ENCODE measurements around the gene TMEM150B. TPM values are rescaled to one million over a fixed set of nuclear protein-coding genes. Genes with fewer than 3 reads are reported as not detected.

TMEM150B gene
- total and polyA plus RNA-seq, 2 of the 4 experiments (the other 2 are of a cell fraction), result not detected

DNA sequence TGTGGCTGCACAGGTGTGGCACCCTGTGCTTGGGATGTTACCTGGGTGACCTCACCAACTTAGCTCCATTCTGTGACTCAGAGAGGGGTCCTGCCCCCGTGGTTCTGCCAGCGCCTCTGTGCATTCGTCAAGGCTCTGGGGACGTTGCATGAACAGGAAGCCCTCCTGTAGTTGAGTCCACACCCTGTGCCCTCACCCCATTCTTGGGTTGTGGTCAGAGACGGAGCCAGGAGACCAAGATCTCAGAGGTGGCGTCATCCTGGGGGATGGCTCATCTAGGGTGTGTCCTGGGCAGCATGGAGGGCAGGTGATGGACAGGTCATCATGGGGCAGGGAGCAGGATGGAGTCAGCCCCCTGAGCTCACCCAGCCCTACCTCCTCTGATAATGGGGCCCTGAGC is 26.9 kb upstream of the TMEM150B start:
- Histone ChIP-seq H2BK120ac (ENCODE audit: low read depth, low read length) (no peak overlapping the region), H3K9ac (ENCODE audit: low read depth, low read length) (no peak overlapping the region), H2AK9ac (replicated peaks; ENCODE audit: low read depth, low read length, poor library complexity) (peak overlapping the region; percentile 55), H3K9me1 (ENCODE audit: insufficient read depth, low read length) (no peaks in the 10 kb centered on the region), H3K27ac (ENCODE audit: insufficient read depth, low read length) (no peak overlapping the region), H3K4ac (ENCODE audit: low read depth, low read length) (no peak overlapping the region), H3K18ac (ENCODE audit: low read depth, low read length) (no peak overlapping the region), H2BK5ac (ENCODE audit: low read depth, low read length, poor library complexity, severe bottlenecking) (no peak overlapping the region), H3K4me1 (ENCODE audit: control insufficient read depth, insufficient read depth, low read length) (peaks cover 5% of the 10 kb centered on the region; the same call in 1 of the 2 replicates), H2BK20ac (ENCODE audit: low read depth, low read length) (no peak overlapping the region), H4K20me1 (ENCODE audit: insufficient read depth, low read length) (peaks cover 7% of the 10 kb centered on the region; the same call in 1 of the 2 replicates), H3K27me3 (ENCODE audit: control insufficient read depth, insufficient read depth, low read length) (peaks cover 39% of the 10 kb centered on the region), H3K56ac (ENCODE audit: extremely low read depth, insufficient read depth, low read length) (no peak overlapping the region), H3K79me1 (ENCODE audit: low read depth in 1 of 2, low read length in 2 of 2) (no peaks in the 10 kb centered on the region), H3K4me3 (ENCODE audit: insufficient read depth, low read depth, low read length) (no peak overlapping the region), H4K8ac (ENCODE audit: low read depth in 2 of 2, low read length in 2 of 2) (no peak overlapping the region), H4K91ac (ENCODE audit: insufficient read depth, low read depth, low read length) (no peak overlapping the region), H2BK15ac (ENCODE audit: low read depth, low read length) (no peak overlapping the region), H2AFZ (replicated peaks; ENCODE audit: low read length, poor library complexity) (no peak overlapping the region), H3K36me3 (ENCODE audit: control insufficient read depth, insufficient read depth, low read length) (peaks cover 3% of the 10 kb centered on the region; the same call in 1 of the 2 replicates), H3K4me2 (ENCODE audit: low read depth, low read length) (no peak overlapping the region), H2AK5ac (ENCODE audit: low read depth, low read length) (no peak overlapping the region), H4K5ac (ENCODE audit: low read depth, low read length) (no peak overlapping the region), H3K23ac (ENCODE audit: low read depth, low read length) (no peak overlapping the region), H3K14ac (replicated peaks; ENCODE audit: low read depth, low read length) (no peak overlapping the region), H3K9me3 (ENCODE audit: control insufficient read depth, insufficient read depth, low read length) (no peaks in the 10 kb centered on the region)
- DNase-seq, result no peak
- intact Hi-C loops (cut with micrococcal nuclease), result no loop called here
- ChIA-PET POLR2A (ENCODE audit: unreplicated experiment) (no interaction called here), CTCF (no interaction called here)
- BruUV-seq (replicated peaks), result no TSS peak
- dilution Hi-C loops (cut with HindIII; ENCODE audit: low sequenced_read_pairs, unreplicated experiment), result no loop called here
- no CpG with 5 or more reads among the region's 6 CpGs for WGBS, 2 experiments (ENCODE audit: extremely low coverage in 2 of 2, insufficient read length in 1 of 2)
- in situ Hi-C loops (cut with MboI; ENCODE audit: low sequenced_read_pairs), result no loop called here
- TF ChIP-seq, protein P1, sequence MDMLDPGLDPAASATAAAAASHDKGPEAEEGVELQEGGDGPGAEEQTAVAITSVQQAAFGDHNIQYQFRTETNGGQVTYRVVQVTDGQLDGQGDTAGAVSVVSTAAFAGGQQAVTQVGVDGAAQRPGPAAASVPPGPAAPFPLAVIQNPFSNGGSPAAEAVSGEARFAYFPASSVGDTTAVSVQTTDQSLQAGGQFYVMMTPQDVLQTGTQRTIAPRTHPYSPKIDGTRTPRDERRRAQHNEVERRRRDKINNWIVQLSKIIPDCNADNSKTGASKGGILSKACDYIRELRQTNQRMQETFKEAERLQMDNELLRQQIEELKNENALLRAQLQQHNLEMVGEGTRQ (IDR thresholded peaks at IDR 0.05; ENCODE audit: low read depth, low read length), result no peak
- TF ChIP-seq CEBPB (IDR thresholded peaks at IDR 0.05; ENCODE audit: low read depth, low read length), result no peak
- TF ChIP-seq, protein P2, sequence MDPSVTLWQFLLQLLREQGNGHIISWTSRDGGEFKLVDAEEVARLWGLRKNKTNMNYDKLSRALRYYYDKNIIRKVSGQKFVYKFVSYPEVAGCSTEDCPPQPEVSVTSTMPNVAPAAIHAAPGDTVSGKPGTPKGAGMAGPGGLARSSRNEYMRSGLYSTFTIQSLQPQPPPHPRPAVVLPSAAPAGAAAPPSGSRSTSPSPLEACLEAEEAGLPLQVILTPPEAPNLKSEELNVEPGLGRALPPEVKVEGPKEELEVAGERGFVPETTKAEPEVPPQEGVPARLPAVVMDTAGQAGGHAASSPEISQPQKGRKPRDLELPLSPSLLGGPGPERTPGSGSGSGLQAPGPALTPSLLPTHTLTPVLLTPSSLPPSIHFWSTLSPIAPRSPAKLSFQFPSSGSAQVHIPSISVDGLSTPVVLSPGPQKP (IDR thresholded peaks at IDR 0.05; ENCODE audit: borderline replicate concordance, low read depth, low read length), result no peak
- TF ChIP-seq BHLHE40 (IDR thresholded peaks at IDR 0.05; ENCODE audit: low read depth, low read length), result no peak
- TF ChIP-seq POLR2A (IDR thresholded peaks at IDR 0.05; ENCODE audit: low read depth, low read length), result no peak
- TF ChIP-seq SMC3 (IDR thresholded peaks at IDR 0.05; ENCODE audit: low read depth, low read length), result no peak
- no peak for TF ChIP-seq RFX5 (IDR thresholded peaks at IDR 0.05; ENCODE audit: low read depth, low read length)
- no peak for TF ChIP-seq MAFK (IDR thresholded peaks at IDR 0.05; ENCODE audit: low read depth, low read length)
- TF ChIP-seq RCOR1 (IDR thresholded peaks at IDR 0.05; ENCODE audit: insufficient replicate concordance, low read length), result no peak
- TF ChIP-seq RAD21 (IDR thresholded peaks at IDR 0.05; ENCODE audit: low read length), result no peak
- TF ChIP-seq FOS (IDR thresholded peaks at IDR 0.05; ENCODE audit: low read depth, low read length), result no peak
- TF ChIP-seq MXI1 (IDR thresholded peaks at IDR 0.05; ENCODE audit: borderline replicate concordance, low read depth, low read length), result no peak
- TF ChIP-seq NFE2L2 (IDR thresholded peaks at IDR 0.05; ENCODE audit: low read depth, low read length), result no peak
- no peak for ATAC-seq (ENCODE audit: low read depth)

Data from IMR-90 (cell line).